HG02759 (cell line): ENCODE measurements around the gene FBLN1.
"Not testable (repeated sequence)": the region's sequence is repeated elsewhere in the genome, so short reads cannot be mapped to it uniquely, and the experiment has no call there.

Source experiments
- ATAC-seq: cut with Tn5 transposase; IDR thresholded peaks from one replicate; pipeline ENCODE4 v1.9.1; 2021; ENCODE audit warnings: mild to moderate bottlenecking, moderate library complexity; ENCODE audit not compliant: unreplicated experiment

Gene FBLN1

GRCh38 chr22:45602004-45602733 lies 99.5 kb downstream of the FBLN1 start:
- ATAC-seq = no peak

DNA sequence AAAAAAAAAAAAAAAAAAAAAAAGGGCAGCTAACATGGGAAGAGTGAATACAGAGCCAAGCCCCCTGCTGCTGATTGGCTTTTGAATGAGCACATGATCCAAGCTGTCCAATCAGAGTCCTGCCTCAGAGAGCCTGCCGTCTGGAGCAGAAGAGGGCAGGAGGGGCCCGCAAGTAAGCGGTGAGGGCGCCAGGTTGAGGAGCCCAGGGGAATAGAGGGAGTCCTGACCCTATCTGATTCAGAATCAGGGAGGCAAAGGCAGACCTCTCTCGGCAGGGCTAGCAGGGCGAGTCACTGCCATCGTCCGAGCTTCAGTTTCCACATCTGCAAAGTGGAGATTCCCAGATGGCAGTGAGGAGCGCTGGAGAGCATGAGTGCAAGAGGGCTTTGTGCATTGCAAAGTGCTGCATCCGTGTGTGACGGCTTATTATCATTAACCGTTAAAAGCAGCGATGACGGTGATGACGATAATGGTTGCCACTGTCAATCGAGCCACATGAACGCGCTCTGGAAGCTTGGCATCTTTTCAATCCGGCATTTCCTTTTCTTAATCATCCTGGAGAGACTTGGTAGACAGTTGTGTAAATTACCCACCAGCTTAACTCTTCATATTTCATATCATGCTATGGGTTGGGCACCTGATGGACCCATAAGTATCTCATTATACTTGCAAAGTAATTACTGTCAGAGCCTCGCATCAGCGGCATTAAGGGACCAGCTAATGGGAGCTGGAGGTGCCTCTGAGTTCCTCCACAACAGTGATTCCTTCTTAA lies 100.3 kb downstream of the FBLN1 start:
- ATAC-seq = no peak

DNA sequence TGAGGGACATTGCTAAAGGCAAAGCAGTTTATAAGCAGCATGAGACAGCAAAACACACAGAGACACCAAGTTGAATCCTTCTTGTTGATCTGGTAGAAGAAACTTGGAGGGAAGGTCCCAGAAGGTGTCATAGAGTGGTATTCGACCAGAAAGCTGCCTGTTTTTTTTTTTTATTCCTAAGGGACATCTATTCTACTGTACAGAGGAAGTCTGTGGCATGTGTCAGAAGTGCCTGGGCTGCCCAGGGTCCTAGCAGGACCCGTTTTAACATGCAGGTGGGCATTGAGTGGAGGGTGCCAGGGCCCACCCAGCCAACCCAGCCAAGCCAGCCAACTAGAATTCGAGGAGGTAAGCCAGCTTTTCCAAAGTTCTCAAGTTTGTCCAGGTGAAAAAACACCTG lies 100.9 kb downstream of the FBLN1 start:
- ATAC-seq = no peak

DNA sequence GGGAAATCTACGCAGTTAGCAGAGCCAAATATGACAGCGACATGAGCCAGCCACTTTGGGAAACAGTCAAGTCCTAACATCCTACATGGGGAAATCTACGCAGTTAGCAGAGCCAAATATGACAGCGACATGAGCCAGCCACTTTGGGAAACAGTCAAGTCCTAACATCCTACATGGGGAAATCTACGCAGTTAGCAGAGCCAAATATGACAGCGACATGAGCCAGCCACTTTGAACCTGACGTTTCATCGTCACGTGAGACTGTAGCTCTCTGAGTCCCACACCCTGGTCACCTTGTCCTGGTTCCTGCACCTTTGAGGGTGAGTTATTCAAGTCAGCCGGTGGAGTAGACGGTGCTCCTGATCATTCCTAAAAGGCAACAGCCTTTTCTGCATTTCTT lies 105.4 kb downstream of the FBLN1 start:
- not testable (repeated sequence) for ATAC-seq

GRCh38 chr22:45608763-45609180 lies 106.1 kb downstream of the FBLN1 start:
- no peak for ATAC-seq

- no peak for ATAC-seq
Measured at GRCh38 chr22:45612451-45612901, 109.8 kb downstream of the FBLN1 start.

DNA sequence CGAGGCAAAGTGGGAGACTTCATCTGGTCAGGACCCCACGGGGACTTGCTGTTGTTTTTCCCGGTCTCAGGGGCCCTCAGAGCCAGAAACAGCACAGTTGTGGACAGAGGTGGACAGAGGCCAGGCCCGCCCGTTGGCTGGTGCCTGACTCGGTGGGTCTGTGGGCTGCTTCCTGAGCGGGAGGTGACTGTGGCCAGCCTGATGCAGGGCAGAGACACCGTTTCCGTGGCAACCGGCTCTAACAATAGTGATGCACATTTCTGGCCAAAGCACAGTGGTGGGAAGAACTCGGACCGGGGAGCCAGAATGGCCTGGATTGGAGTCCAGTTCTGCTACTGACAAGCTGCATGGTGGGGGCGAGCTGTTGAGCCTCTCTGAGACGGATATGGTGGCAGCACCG lies 110.3 kb downstream of the FBLN1 start:
- no peak for ATAC-seq

GRCh38 chr22:45615364-45615763 lies 112.7 kb downstream of the FBLN1 start:
- no peak for ATAC-seq

- ATAC-seq = no peak
Measured at GRCh38 chr22:45616432-45616831, 113.7 kb downstream of the FBLN1 start.

GRCh38 chr22:45617948-45618347 lies 115.3 kb downstream of the FBLN1 start:
- ATAC-seq = no peak

- no peak for ATAC-seq
Measured at GRCh38 chr22:45620706-45621105, 118.0 kb downstream of the FBLN1 start.

- ATAC-seq = no peak
Measured at GRCh38 chr22:45621836-45622600, 119.3 kb downstream of the FBLN1 start.

DNA sequence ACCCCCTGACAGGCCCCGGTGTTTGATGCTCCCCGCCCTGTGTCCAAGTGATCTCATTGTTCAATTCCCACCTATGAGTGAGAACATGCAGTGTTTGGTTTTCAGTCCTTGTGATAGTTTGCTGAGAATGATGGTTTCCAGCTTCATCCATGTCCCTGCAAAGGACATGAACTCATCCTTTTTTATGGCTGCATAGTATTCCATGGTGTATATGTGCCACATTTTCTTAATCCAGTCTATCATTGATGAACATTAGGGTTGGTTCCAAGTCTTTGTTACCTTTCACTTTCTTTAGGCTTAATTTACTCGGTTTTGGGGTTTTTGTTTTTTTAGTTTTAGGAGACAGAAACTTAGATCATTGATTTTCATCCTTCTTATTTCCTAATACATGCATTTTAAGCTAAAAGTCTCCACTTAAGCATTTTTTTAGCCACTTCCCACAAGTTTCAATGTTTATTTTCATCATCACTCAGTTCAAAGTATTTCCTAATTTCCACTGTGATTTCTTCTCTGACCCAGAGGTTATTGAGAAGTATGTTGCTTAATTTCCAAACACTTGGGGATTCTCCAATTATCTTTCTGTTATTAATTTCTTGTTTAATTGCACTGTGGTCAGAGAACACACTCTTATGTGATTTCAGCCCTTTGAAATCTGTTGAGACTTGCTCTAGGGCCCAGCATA lies 120.9 kb downstream of the FBLN1 start:
- not testable (repeated sequence) for ATAC-seq

DNA sequence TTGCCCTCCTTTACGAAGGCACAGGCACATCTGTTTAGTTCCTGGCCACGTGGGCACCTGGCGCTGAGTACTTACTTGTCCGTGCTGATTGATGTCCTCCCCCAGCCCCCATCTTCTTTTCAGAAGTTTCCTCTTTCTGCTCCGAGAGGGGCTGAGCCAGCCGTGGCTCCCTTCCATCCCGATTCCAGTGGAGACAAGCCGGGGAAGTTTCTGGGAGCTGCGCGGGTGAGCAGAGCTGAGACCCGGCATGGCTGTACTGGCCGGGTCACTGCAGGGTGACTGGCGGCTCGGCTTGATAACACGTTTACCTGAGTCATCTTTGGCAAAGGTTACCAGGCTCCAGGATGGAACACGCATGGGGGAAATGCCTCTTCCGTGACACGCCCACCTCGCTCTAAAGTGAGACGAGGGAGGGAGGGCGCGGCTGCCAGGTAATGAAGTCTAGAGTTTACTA lies 123.5 kb downstream of the FBLN1 start:
- no peak for ATAC-seq

GRCh38 chr22:45627489-45628233 lies 125.0 kb downstream of the FBLN1 start:
- ATAC-seq = no peak

- ATAC-seq = no peak
Measured at GRCh38 chr22:45628515-45628914, 125.8 kb downstream of the FBLN1 start.

- no peak for ATAC-seq
Measured at GRCh38 chr22:45629469-45630089, 126.9 kb downstream of the FBLN1 start.

DNA sequence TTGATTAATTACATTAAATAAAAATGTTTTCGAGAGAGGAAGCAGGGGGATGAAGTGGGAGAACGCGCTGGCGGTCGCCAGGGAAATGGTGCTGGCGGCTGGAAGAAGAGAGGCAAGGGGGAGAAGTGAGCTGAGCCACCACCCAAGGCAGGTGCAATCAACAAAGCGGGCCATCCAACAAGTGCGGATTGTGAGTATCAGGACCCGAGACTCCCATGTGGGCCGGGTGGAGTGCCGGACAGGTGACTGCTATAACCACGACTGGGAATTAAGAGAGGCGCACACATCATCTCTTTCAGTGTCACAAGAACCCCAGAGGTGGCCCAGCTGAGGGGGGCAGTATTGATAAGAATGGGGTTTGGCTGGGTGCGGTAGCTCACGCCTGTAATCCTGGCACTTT lies 127.8 kb downstream of the FBLN1 start:
- ATAC-seq = no peak

- ATAC-seq = no peak
Measured at GRCh38 chr22:45631140-45631840, 128.6 kb downstream of the FBLN1 start.
